K562 (cell line): ENCODE measurements around the gene FOXI1. TPM values are rescaled to one million over a fixed set of nuclear protein-coding genes. Genes with fewer than 3 reads are reported as not detected.

Experiments used
- CBFA2T2 ChIP-seq: fragments of 450-650 bp; conservative IDR thresholded peaks from 2 replicates; pipeline ENCODE4 v1.6.1; 2017; ENCODE audit warnings: mild to moderate bottlenecking
- CBX2 ChIP-seq: fragments of 200-600 bp; sonication (generic); IDR thresholded peaks from one replicate; pipeline ENCODE4 v1.6.1; 2012; ENCODE audit warnings: mild to moderate bottlenecking, low read length, inconsistent platforms; ENCODE audit not compliant: insufficient read depth, poor library complexity, severe bottlenecking
- CBX3 ChIP-seq, 2 experiments: IDR thresholded peaks; 1 replicate in 1 of 2; 2 replicates in 1 of 2; pipeline ENCODE4 v1.6.1; 2012; ENCODE audit warnings: inconsistent platforms in 2 of 2, low read length in 2 of 2, borderline replicate concordance in 1 of 2, control low read depth in 1 of 2
- EGR1 ChIP-seq: fragments of 450-650 bp; conservative IDR thresholded peaks from 2 replicates; pipeline ENCODE4 v1.6.1; 2017; ENCODE audit warnings: mild to moderate bottlenecking
- ETV6 ChIP-seq, 3 experiments: fragments of 150-350 bp in 1 of 3; sonication (generic) in 1 of 3; formaldehyde crosslinking in 1 of 3; IDR thresholded peaks; 2 replicates each; pipeline versions ENCODE4 v1.6.1 to v1.8.0; 2014 to 2022; ENCODE audit warnings: borderline replicate concordance in 2 of 3, low read depth in 2 of 3, antibody characterized with exemption in 1 of 3, low read length in 1 of 3, mild to moderate bottlenecking in 1 of 3, missing genetic modification reagents in 1 of 3
- FOS ChIP-seq: IDR thresholded peaks from 3 replicates; pipeline ENCODE4 v1.6.1; 2011; ENCODE audit not compliant: insufficient read length; ENCODE audit errors: extremely low read depth
- MLX ChIP-seq, 2 experiments: fragments of 450-650 bp in 1 of 2; sonication (generic) in 1 of 2; formaldehyde crosslinking; conservative IDR thresholded peaks; 2 replicates each; pipeline versions ENCODE4 v1.4.0 to v1.8.1; 2020 to 2022; ENCODE audit warnings: mild to moderate bottlenecking in 1 of 2, missing genetic modification reagents in 1 of 2
- MXI1 ChIP-seq: IDR thresholded peaks from 2 replicates; pipeline ENCODE4 v1.6.1; 2011; ENCODE audit warnings: low read depth, mild to moderate bottlenecking, improper control_type of control experiment, low read length
- MYC ChIP-seq, 2 experiments: fragments of 250-450 bp in 1 of 2; sonication (Bioruptor Pico) in 1 of 2; IDR thresholded peaks; 2 replicates each; pipeline versions ENCODE4 v1.5.1 to v1.6.1; 2012 to 2021; ENCODE audit warnings: low read depth in 2 of 2, borderline replicate concordance in 1 of 2, improper control_type of control experiment in 1 of 2, low read length in 1 of 2, mild to moderate bottlenecking in 1 of 2, moderate library complexity in 1 of 2
- NFIX ChIP-seq: fragments of 250-450 bp; sonication (Bioruptor Pico); IDR thresholded peaks from 2 replicates; pipeline ENCODE4 v1.4.0; 2020; ENCODE audit warnings: low read depth, mild to moderate bottlenecking, moderate library complexity
- PREB ChIP-seq: sonication (generic); formaldehyde crosslinking; IDR thresholded peaks from 2 replicates; pipeline ENCODE4 v1.8.1; 2023; ENCODE audit warnings: mild to moderate bottlenecking, missing genetic modification reagents
- SMAD3 ChIP-seq: fragments of 450-650 bp; formaldehyde crosslinking; conservative IDR thresholded peaks from 2 replicates; pipeline ENCODE4 v1.4.0; 2020; ENCODE audit warnings: mild to moderate bottlenecking
- SNRNP70 ChIP-seq: fragments of 200-400 bp; formaldehyde crosslinking; optimal IDR thresholded peaks from 2 replicates; pipeline ENCODE3; 2017; ENCODE audit warnings: low read depth, low read length
- SREBF1 ChIP-seq: fragments of 150-350 bp; IDR thresholded peaks from 2 replicates; pipeline ENCODE4 v1.6.1; 2014; ENCODE audit warnings: antibody characterized with exemption, low read depth, low read length, borderline replicate concordance
- TAF1 ChIP-seq: IDR thresholded peaks from 2 replicates; pipeline ENCODE4 v1.6.1; 2011; ENCODE audit warnings: mild to moderate bottlenecking, low read length, moderate library complexity; ENCODE audit not compliant: insufficient read depth, control insufficient read depth, severe bottlenecking; ENCODE audit errors: extremely low read depth
- TFAP4 ChIP-seq: sonication (generic); formaldehyde crosslinking; IDR thresholded peaks from 2 replicates; pipeline ENCODE4 v1.8.0; 2022; ENCODE audit warnings: missing genetic modification reagents, mild to moderate bottlenecking, moderate library complexity, borderline replicate concordance
- THAP7 ChIP-seq: fragments of 250-450 bp; sonication (Bioruptor Pico); IDR thresholded peaks from 2 replicates; pipeline ENCODE4 v1.5.0; 2021
- ZBTB2 ChIP-seq: fragments of 450-650 bp; IDR thresholded peaks from 2 replicates; pipeline ENCODE4 v1.6.1; 2016; ENCODE audit warnings: antibody characterized with exemption
- ZC3H8 ChIP-seq: fragments of 450-650 bp; IDR thresholded peaks from 2 replicates; pipeline ENCODE4 v1.6.1; 2017
- ZNF197 ChIP-seq: fragments of 200-800 bp; sonication (Bioruptor generic); IDR thresholded peaks from 2 replicates; pipeline ENCODE4 v1.6.1; 2016; ENCODE audit warnings: low read depth, missing genetic modification characterization, missing compliant biosample characterization
- ZNF766 ChIP-seq: fragments of 200-800 bp; sonication (Bioruptor generic); conservative IDR thresholded peaks from 2 replicates; pipeline ENCODE4 v1.6.1; 2016; ENCODE audit warnings: missing genetic modification characterization, missing compliant biosample characterization
- polyA plus RNA-seq, 8 experiments: library from polyadenylated mRNA; depleted of rRNA in 4 of 8; stranded (reverse) in 5 of 8; unstranded in 3 of 8; fragments of >200 nt; fragmentation: Nextera tagmentation in 2 of 8; fragmentation: Illumina TruSeq in 1 of 8; extraction: Ambion mirVana in 2 of 8; extraction: Trizol in 1 of 8; gene quantifications; 2 replicates each; pipeline versions ENCODE4 v1.2.1 to v1.2.3, GENCODE V29; 2011 to 2014; ENCODE audit warnings: inconsistent platforms in 1 of 8, missing spikeins in 1 of 8
- total RNA-seq, 7 experiments: library from RNA; depleted of rRNA in 6 of 7; stranded (reverse); fragments of >200 nt in 6 of 7; fragmentation: Illumina TruSeq in 2 of 7; extraction: Trizol in 2 of 7; gene quantifications; 2 replicates each; pipeline versions ENCODE4 v1.2.1 to v1.2.3, GENCODE V29; 2011 to 2021; ENCODE audit warnings: low replicate concordance in 1 of 7

Gene FOXI1
- total and polyA plus RNA-seq, 9 of the 15 experiments (the other 6 are each of a cell fraction or from before 2014, with no cell fraction given) = not detected

GRCh38 chr5:170151097-170151831 lies 45.6 kb downstream of the FOXI1 start (continued):
- TF ChIP-seq TFAP4 (peak; percentile 80), CBFA2T2 (peak; percentile 99), FOS (peak; percentile 40), THAP7 (CRISPR knock-in tag) (no peak), SNRNP70 (no peak), CBX2 (no peak), NFIX (CRISPR knock-in tag) (peak; percentile 56; the same call in 1 of the 2 replicates), CBX3 (IDR thresholded peaks at IDR 0.05; ENCODE audit: borderline replicate concordance in 1 of 2, low read length in 2 of 2) (peak in 1 of 2 experiments; percentile 67; a peak in 1 of 3 replicates), EGR1 (peak; percentile 45; the same call in 1 of the 2 replicates), ZNF197 (CRISPR knock-in tag) (peak; percentile 31; the same call in 1 of the 2 replicates), ETV6 (IDR thresholded peaks at IDR 0.05; ENCODE audit: borderline replicate concordance in 1 of 2, low read depth in 2 of 2, low read length in 1 of 2) (peak in 1 of 2 experiments; percentile 45; a peak in 1 of 4 replicates), ETV6 (CRISPR knock-in tag; IDR thresholded peaks at IDR 0.05; ENCODE audit: borderline replicate concordance) (no peak), PREB (CRISPR knock-in tag) (no peak), ZBTB2 (no peak), SMAD3 (CRISPR knock-in tag) (peak; percentile 74; the same call in 1 of the 2 replicates), MYC (IDR thresholded peaks at IDR 0.05; ENCODE audit: low read depth, low read length) (peak; percentile 19; the same call in 1 of the 2 replicates), MYC (CRISPR knock-in tag; IDR thresholded peaks at IDR 0.05; ENCODE audit: borderline replicate concordance, low read depth) (no peak), TAF1 (peak; percentile 43), SREBF1 (no peak), ZNF766 (CRISPR knock-in tag) (peak; percentile 81), MXI1 (0 out of 2 replicates have a peak, but pooled peaks have one; percentile 29), MLX (CRISPR knock-in tag; conservative IDR thresholded peaks at IDR 0.05) (no peak), ZC3H8 (no peak)
